H9 (cell line): ENCODE measurements around the gene DNAH12. TPM values are rescaled to one million over a fixed set of nuclear protein-coding genes. Genes with fewer than 3 reads are reported as not detected.

Experiments used
- DNase-seq: peaks from one replicate; pipeline ENCODE4 v3.0.0-alpha.2; 2017
- H2AFZ ChIP-seq: one replicate; pipeline ENCODE4 v1.6.1; 2013; ENCODE audit warnings: mild to moderate bottlenecking, low read length, control low read depth, moderate library complexity
- H2AK5ac ChIP-seq: 2 replicates; pipeline ENCODE4 v1.6.1; 2013; ENCODE audit warnings: low read length, control low read depth, mixed read lengths; ENCODE audit not compliant: insufficient read length
- H2BK120ac ChIP-seq: one replicate; pipeline ENCODE4 v1.6.1; 2013; ENCODE audit warnings: low read depth, mild to moderate bottlenecking, low read length, control low read depth, inconsistent platforms; ENCODE audit not compliant: poor library complexity, severe bottlenecking
- H2BK12ac ChIP-seq: 2 replicates; pipeline ENCODE4 v1.6.1; 2013; ENCODE audit warnings: low read length, control low read depth, mixed read lengths, low read depth; ENCODE audit not compliant: insufficient read length
- H2BK15ac ChIP-seq: 2 replicates; pipeline ENCODE4 v1.6.1; 2013; ENCODE audit warnings: low read depth, low read length, control low read depth
- H2BK20ac ChIP-seq: one replicate; pipeline ENCODE4 v1.6.1; 2013; ENCODE audit warnings: low read depth, mild to moderate bottlenecking, low read length, control low read depth, inconsistent platforms; ENCODE audit not compliant: poor library complexity, severe bottlenecking
- H2BK5ac ChIP-seq: 2 replicates; pipeline ENCODE4 v1.6.1; 2013; ENCODE audit warnings: low read length, control low read depth, mixed read lengths; ENCODE audit not compliant: insufficient read length
- H3K14ac ChIP-seq: 2 replicates; pipeline ENCODE4 v1.6.1; 2013; ENCODE audit warnings: low read length, control low read depth; ENCODE audit not compliant: insufficient read depth
- H3K18ac ChIP-seq: 2 replicates; pipeline ENCODE4 v1.6.1; 2013; ENCODE audit warnings: low read depth, mild to moderate bottlenecking, mixed read lengths, low read length, control low read depth; ENCODE audit not compliant: insufficient read length
- H3K23ac ChIP-seq: 2 replicates; pipeline ENCODE4 v1.6.1; 2013; ENCODE audit warnings: low read length, control low read depth, mixed read lengths, low read depth; ENCODE audit not compliant: insufficient read length
- H3K23me2 ChIP-seq: 2 replicates; pipeline ENCODE4 v1.6.1; 2013; ENCODE audit warnings: low read depth, mild to moderate bottlenecking, mixed read lengths, low read length, control low read depth; ENCODE audit not compliant: insufficient read length, poor library complexity, severe bottlenecking
- H3K27ac ChIP-seq: 2 replicates; pipeline ENCODE4 v1.5.1; 2013; ENCODE audit warnings: low read length, control low read depth, mixed read lengths, low read depth; ENCODE audit not compliant: insufficient read length
- H3K27me3 ChIP-seq: 2 replicates; pipeline ENCODE4 v1.6.1; 2013; ENCODE audit warnings: low read length, control low read depth, inconsistent platforms; ENCODE audit not compliant: insufficient read depth
- H3K4ac ChIP-seq: 2 replicates; pipeline ENCODE4 v1.6.1; 2013; ENCODE audit warnings: low read depth, mild to moderate bottlenecking, control low read depth, inconsistent platforms, low read length, moderate library complexity
- H3K4me1 ChIP-seq: 2 replicates; pipeline ENCODE4 v1.6.1; 2013; ENCODE audit warnings: low read length, control low read depth, inconsistent platforms; ENCODE audit not compliant: insufficient read depth
- H3K4me2 ChIP-seq: 2 replicates; pipeline ENCODE4 v1.6.1; 2013; ENCODE audit warnings: low read length, control low read depth, mixed read lengths; ENCODE audit not compliant: insufficient read length, insufficient read depth
- H3K56ac ChIP-seq: 2 replicates; pipeline ENCODE4 v1.6.1; 2013; ENCODE audit warnings: low read depth, mild to moderate bottlenecking, mixed read lengths, low read length, control low read depth; ENCODE audit not compliant: insufficient read length
- H3K79me1 ChIP-seq: 2 replicates; pipeline ENCODE4 v1.6.1; 2013; ENCODE audit warnings: low read depth, mild to moderate bottlenecking, moderate library complexity, low read length, control low read depth, inconsistent platforms; ENCODE audit not compliant: insufficient read depth, poor library complexity, severe bottlenecking
- H3K79me2 ChIP-seq: 2 replicates; pipeline ENCODE4 v1.6.1; 2013; ENCODE audit warnings: low read length, control low read depth, inconsistent platforms; ENCODE audit not compliant: insufficient read depth
- H3K9ac ChIP-seq: 2 replicates; pipeline ENCODE4 v1.6.1; 2013; ENCODE audit warnings: low read length, control low read depth, mixed read lengths; ENCODE audit not compliant: insufficient read length; ENCODE audit errors: extremely low read depth
- H3K9me3 ChIP-seq: one replicate; pipeline ENCODE4 v1.6.1; 2013; ENCODE audit warnings: low read depth, low read length, inconsistent platforms; ENCODE audit not compliant: control insufficient read depth
- H3T11ph ChIP-seq: one replicate; pipeline ENCODE4 v1.6.1; 2013; ENCODE audit warnings: mild to moderate bottlenecking, low read length, control low read depth, inconsistent platforms
- H4K20me1 ChIP-seq: one replicate; pipeline ENCODE4 v1.6.1; 2013; ENCODE audit not compliant: control insufficient read depth, insufficient read length, insufficient read depth
- H4K5ac ChIP-seq: 2 replicates; pipeline ENCODE4 v1.6.1; 2013; ENCODE audit warnings: low read depth, mild to moderate bottlenecking, mixed read lengths, low read length, control low read depth; ENCODE audit not compliant: insufficient read length
- H4K8ac ChIP-seq: replicated peaks from 2 replicates; pipeline ENCODE4 v1.6.1; 2013; ENCODE audit warnings: low read length, control low read depth, mixed read lengths, low read depth; ENCODE audit not compliant: insufficient read length
- H4K91ac ChIP-seq: 2 replicates; pipeline ENCODE4 v1.6.1; 2013; ENCODE audit warnings: low read depth, mild to moderate bottlenecking, moderate library complexity, mixed read lengths, low read length, control low read depth; ENCODE audit not compliant: insufficient read length
- H3K27ac Mint-ChIP-seq, 3 experiments: 2 replicates in 2 of 3; 3 replicates in 1 of 3; pipeline ENCODE4 v1.8.0; 2020 to 2021; ENCODE audit warnings: mixed read lengths in 3 of 3, mild to moderate bottlenecking in 1 of 3, moderate library complexity in 1 of 3
- H3K27me3 Mint-ChIP-seq: 2 replicates; pipeline ENCODE4 v1.8.0; 2021; ENCODE audit warnings: low read depth, mild to moderate bottlenecking, moderate library complexity, mixed read lengths
- H3K36me3 Mint-ChIP-seq, 3 experiments: 2 replicates in 2 of 3; 3 replicates in 1 of 3; pipeline ENCODE4 v1.8.0; 2020 to 2021; ENCODE audit warnings: low read depth in 3 of 3, mixed read lengths in 3 of 3; ENCODE audit not compliant: insufficient read depth in 1 of 3
- H3K4me1 Mint-ChIP-seq, 2 experiments: 2 replicates each; pipeline ENCODE4 v1.8.0; 2020; ENCODE audit warnings: mixed read lengths in 2 of 2
- H3K4me3 Mint-ChIP-seq, 2 experiments: 2 replicates in 1 of 2; 3 replicates in 1 of 2; pipeline ENCODE4 v1.8.0; 2020 to 2021; ENCODE audit warnings: mild to moderate bottlenecking in 2 of 2, mixed read lengths in 2 of 2, moderate library complexity in 1 of 2
- H3K9me3 Mint-ChIP-seq, 2 experiments: 2 replicates in 1 of 2; 3 replicates in 1 of 2; pipeline ENCODE4 v1.8.0; 2020; ENCODE audit warnings: mild to moderate bottlenecking in 2 of 2, mixed read lengths in 2 of 2, moderate library complexity in 1 of 2
- WGBS: extraction: QIAGEN DNeasy Blood & Tissue Kit; methylation state at CpG from one replicate; pipeline ENCODE4 v1.1.7; 2013; ENCODE audit warnings: missing lambda C conversion rate, low lambda C conversion rate, mixed read lengths; ENCODE audit not compliant: insufficient read length; ENCODE audit errors: extremely low coverage; 5-methylcytosine and 5-hydroxymethylcytosine counted together
- total RNA-seq: library from RNA; stranded (reverse); gene quantifications from 2 replicates; pipeline ENCODE4 v1.2.1, GENCODE V29; 2021
- TF ChIP-seq, protein P1 (sequence below): fragments of 200-600 bp; sonication (generic); conservative IDR thresholded peaks from 3 replicates; pipeline ENCODE4 v1.8.0; 2021; ENCODE audit warnings: antibody characterized with exemption, mild to moderate bottlenecking

The DNAH12 gene
- total RNA-seq, 1 experiment from 2014 or later, result not detected

DNA sequence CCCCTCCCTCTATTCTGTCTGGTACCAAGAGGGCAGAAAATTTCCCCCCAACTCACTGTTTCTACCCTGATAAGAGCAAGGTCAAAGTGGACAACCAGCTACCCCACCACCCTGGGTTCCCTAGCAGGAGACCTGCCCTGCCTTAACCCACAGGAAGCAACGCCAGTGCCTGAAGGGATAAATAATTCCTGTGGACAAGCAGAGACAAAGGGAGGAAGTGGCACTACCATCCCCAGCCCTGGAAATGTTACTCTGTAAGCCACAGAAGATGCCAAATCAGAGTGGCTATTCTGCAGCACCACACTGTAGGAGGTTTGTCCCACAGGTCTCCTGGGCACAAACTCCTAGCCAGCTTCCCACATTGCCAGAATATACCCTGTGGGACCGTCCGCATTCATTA, 80.1 kb downstream of the DNAH12 start:
- H3K4me1 Mint-ChIP-seq, result no peaks in the 10 kb centered on the region
- Histone ChIP-seq H2BK12ac (no peak overlapping the region), H2BK5ac (no peak overlapping the region), H3K23ac (no peak overlapping the region), H3K4me2 (no peak overlapping the region), H3K9ac (no peak overlapping the region), H3T11ph (no peak overlapping the region), H2AK5ac (no peak overlapping the region), H3K79me2 (no peaks in the 10 kb centered on the region), H2BK15ac (no peak overlapping the region), H3K4ac (no peak overlapping the region), H3K27ac (no peak overlapping the region), H3K9me3 (no peaks in the 10 kb centered on the region), H3K23me2 (no peaks in the 10 kb centered on the region), H3K56ac (no peak overlapping the region), H4K20me1 (no peaks in the 10 kb centered on the region), H3K27me3 (no peaks in the 10 kb centered on the region), H3K18ac (no peak overlapping the region), H2BK120ac (no peak overlapping the region), H4K5ac (no peak overlapping the region), H3K4me1 (no peaks in the 10 kb centered on the region), H4K8ac (no peak overlapping the region), H2BK20ac (no peak overlapping the region), H3K14ac (peak overlapping the region; percentile 35; the same call in 1 of the 2 replicates), H3K79me1 (no peaks in the 10 kb centered on the region), H2AFZ (no peak overlapping the region), H4K91ac (no peak overlapping the region)
- TF ChIP-seq, protein P1, sequence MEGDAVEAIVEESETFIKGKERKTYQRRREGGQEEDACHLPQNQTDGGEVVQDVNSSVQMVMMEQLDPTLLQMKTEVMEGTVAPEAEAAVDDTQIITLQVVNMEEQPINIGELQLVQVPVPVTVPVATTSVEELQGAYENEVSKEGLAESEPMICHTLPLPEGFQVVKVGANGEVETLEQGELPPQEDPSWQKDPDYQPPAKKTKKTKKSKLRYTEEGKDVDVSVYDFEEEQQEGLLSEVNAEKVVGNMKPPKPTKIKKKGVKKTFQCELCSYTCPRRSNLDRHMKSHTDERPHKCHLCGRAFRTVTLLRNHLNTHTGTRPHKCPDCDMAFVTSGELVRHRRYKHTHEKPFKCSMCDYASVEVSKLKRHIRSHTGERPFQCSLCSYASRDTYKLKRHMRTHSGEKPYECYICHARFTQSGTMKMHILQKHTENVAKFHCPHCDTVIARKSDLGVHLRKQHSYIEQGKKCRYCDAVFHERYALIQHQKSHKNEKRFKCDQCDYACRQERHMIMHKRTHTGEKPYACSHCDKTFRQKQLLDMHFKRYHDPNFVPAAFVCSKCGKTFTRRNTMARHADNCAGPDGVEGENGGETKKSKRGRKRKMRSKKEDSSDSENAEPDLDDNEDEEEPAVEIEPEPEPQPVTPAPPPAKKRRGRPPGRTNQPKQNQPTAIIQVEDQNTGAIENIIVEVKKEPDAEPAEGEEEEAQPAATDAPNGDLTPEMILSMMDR, result no peak
- DNase-seq, result no peak
- no peaks in the 10 kb centered on the region for H3K9me3 Mint-ChIP-seq
- no peaks in the 10 kb centered on the region for H3K27me3 Mint-ChIP-seq
- H3K36me3 Mint-ChIP-seq, result no peaks in the 10 kb centered on the region
- H3K4me3 Mint-ChIP-seq, result no peak overlapping the region
- no peak overlapping the region for H3K27ac Mint-ChIP-seq
- no CpG with 5 or more reads among the region's 3 CpGs for WGBS
